GM13977 (cell line): Measurements from ENCODE around the gene SV2C.
A peak's percentile ranks its signal among the peaks of the same experiment; 100 is the strongest.

Source experiments
- DNase-seq: peaks from one replicate; pipeline ENCODE4 v3.0.0; 2012; ENCODE audit warnings: low spot score
- CTCF ChIP-seq: IDR thresholded peaks from 2 replicates; pipeline ENCODE4 v1.5.1; 2012; ENCODE audit warnings: mild to moderate bottlenecking, control low read depth; ENCODE audit not compliant: insufficient read depth; ENCODE audit errors: extremely low read depth, missing control alignments
- in situ Hi-C: fragments of 300-500 bp; cut with MboI; formaldehyde crosslinking; loops from one replicate; pipeline ENCODE4 v1.12.0; 2022; ENCODE audit warnings: low sequenced_read_pairs, low pct_unique_long_range_greater_than_20kb, mixed read lengths, inconsistent platforms; ENCODE audit not compliant: unreplicated experiment

The SV2C gene

GRCh38 chr5:76204713-76205112 lies 121.5 kb downstream of the SV2C start:
- DNase-seq = no peak
- in situ Hi-C loops = no loop called here
- TF ChIP-seq CTCF = no peak

DNA sequence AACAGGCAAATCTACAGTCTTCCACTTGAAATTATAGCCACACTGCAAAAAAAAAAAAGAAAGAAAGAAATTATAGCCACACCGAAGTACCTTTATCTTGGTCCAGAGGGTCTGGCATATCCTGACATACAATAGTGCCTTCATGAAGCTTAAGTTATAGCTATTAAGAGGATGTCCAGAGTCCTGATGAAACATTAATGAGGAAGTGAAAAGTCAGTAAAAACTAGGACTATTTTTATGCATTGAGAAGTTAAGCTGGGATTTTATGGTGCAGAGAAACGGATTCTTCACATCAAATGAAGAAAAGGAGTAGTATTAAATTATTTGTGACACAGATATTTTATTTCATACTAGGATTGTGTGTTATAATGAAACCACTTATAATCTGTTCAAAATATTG lies 123.9 kb downstream of the SV2C start:
- TF ChIP-seq CTCF = no peak
- no peak for DNase-seq
- in situ Hi-C loops = no loop called here

GRCh38 chr5:76209297-76209696 lies 126.1 kb downstream of the SV2C start:
- in situ Hi-C loops = no loop called here
- TF ChIP-seq CTCF = peak; percentile 16
- DNase-seq = no peak

GRCh38 chr5:76210946-76211345 lies 127.8 kb downstream of the SV2C start:
- no peak for TF ChIP-seq CTCF
- no peak for DNase-seq
- in situ Hi-C loops = no loop called here

GRCh38 chr5:76213858-76214257 lies 130.7 kb downstream of the SV2C start:
- no peak for TF ChIP-seq CTCF
- in situ Hi-C loops = no loop called here
- no peak for DNase-seq

DNA sequence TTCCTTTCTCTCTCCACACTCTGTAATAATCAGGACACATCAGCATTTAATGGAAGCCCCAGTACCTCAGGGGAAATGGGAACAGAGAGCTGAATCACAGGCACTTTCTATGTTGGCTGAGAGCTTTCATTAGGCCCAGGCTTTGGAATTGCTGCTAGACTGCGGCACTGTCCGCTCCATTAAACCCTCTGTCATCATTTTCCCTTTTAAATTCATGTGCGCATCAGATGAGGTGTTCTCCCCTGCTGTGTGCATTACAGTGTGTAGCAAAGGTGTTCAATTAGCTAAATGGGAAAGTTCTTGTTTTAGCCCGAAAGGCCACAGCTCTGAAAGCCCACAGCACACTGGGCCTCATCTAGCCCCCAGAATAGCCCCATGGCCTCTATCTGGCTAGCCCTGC lies 133.6 kb downstream of the SV2C start:
- no peak for DNase-seq
- no peak for TF ChIP-seq CTCF
- in situ Hi-C loops = no loop called here

GRCh38 chr5:76219636-76220035 lies 136.5 kb downstream of the SV2C start:
- no peak for DNase-seq
- no peak for TF ChIP-seq CTCF
- in situ Hi-C loops = no loop called here
